Activated CD8-positive, alpha-beta memory T cell treated with anti-CD3 and anti-CD28 coated beads for 4 hours (primary cell): ENCODE data around the gene CCDC102A.
"Not testable (repeated sequence)": the region's sequence is repeated elsewhere in the genome, so short reads cannot be mapped to it uniquely, and the experiment has no call there.

Source experiments
- DNase-seq, 2 donors: peaks; one replicate each; pipeline ENCODE4 v3.0.0-alpha.2; 2020; ENCODE audit warnings: low read depth in 2 of 2

CCDC102A gene

GRCh38 chr16:57536306-57537193, at the start of gene CCDC102A:
CCDC102A (minus strand) TSS chr16:57536571; CDS start chr16:57529177, 7,394 bp downstream.
- peak in 1 of 2 donors; percentile 30 for DNase-seq

DNA sequence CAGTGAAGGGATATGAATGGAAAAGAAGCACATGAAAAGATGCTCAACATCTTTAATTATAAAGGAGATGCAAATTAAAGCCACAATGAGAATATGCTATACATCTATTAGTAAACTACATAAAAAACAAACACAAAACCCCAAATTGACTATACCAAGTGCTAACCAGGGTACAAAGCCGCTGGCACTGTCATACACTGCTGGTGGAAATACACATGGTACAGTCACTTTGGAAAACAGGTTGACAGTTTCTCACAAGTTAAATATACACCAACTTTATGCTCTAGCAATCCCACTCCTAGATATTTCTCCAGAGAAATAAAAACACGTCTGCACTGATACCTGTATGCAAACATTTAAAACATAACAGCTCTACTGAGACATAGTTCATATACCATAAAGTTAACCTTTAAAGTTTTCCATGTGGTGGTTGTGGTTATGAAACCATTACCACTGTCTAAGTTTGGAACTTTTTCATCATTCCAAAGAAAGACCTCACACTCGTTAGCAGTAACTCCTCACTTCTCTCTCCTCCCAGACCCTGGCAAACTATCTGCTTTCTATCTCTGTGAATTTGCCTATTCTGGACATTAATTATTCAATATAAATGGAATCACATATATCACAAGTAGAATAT, 48.8 kb upstream of the CCDC102A start:
- DNase-seq = no peak

DNA sequence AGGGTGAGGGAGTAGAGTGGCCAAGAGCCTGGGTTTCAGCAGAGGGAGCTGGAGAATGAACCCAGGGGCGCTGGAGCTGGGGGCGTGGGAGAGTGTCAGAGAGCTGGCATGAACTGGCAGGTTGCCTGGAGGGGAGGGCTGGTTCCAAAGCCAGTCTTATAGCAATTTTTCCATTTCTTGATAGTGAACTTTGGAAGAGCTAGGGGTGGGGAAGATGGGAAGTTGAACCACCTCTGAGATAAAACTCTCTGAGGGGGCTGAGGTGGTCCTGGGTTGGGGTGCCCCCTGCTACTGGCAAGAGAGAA, 42.9 kb upstream of the CCDC102A start:
- DNase-seq = no peak

- DNase-seq = no peak
These were observed 42.4 kb upstream of the CCDC102A start for GRCh38 chr16:57578521-57579360.

DNA sequence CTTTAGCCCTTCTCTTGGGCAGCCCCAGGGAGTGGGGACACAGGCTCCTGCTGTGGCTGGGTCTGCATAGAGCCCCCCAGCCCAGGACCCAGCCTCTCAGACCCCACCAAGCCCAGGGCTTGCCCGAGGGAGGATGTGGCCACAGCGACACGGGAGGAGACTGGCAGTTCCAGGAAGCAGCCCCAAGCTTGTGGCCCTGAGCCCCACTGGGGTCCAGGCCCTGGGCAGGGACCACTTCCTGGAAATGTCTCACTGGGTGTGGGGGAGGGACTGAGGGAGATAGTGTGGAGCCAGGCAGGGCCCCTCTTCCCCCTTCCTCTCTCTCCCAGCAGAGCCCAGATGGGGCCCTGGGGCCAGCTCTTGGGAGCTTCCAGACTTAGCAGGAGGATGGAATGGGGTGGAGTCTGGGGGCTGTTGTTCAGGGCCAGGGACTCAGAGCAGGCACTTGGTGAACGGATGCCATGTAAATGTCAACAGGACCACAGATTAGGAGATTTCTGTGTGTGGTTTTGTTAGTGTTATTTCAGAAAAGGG, 41.4 kb upstream of the CCDC102A start:
- DNase-seq = no peak

- DNase-seq = no peak
These were observed 40.8 kb upstream of the CCDC102A start for GRCh38 chr16:57577214-57577613.

DNA sequence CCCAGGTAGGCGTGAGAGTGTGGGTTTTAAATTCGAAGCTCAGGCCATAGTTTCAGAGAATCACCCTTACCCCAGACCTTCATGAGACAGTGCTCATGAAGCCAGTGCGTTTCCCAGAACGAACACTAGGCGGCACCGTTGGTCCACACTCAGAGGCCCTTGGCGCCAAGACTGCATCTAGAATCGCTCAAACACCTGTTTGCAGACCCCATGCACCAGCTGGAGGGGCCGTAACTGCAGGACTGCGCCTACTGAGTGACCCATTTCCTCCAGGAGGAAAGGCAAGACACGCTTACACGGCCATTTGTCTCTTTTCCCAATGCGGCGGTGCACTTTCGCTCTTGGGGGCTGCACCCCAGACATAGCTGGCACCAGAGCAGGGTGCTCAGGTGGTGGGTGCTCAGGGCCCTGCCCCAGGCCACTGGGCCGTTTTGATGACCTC, 40.1 kb upstream of the CCDC102A start:
- peak; percentile 61 to 63 for DNase-seq

GRCh38 chr16:57575468-57576277, 39.3 kb upstream of the CCDC102A start:
- DNase-seq = no peak

GRCh38 chr16:57574646-57575467, 38.5 kb upstream of the CCDC102A start:
- no peak for DNase-seq

DNA sequence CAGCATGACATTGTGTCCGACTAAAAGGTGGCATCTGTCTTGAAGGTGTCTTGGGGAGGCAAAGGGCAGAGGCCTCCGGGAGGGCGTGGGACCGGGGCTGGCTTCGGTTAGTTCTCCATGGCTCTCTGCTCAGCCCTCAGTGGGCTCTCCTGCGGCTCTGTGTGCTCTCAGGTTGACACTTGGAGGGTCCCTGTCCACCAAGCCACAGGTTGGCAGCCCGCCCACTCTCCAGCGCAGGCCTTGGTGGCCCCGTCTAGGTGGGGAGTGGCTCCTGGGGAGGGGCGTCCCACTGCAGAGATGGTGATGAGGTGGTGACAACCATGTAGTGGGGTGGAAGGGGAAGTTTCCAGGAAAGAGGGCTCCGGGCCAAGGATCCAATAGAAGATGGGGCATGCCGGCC, 37.7 kb upstream of the CCDC102A start:
- DNase-seq = no peak

DNA sequence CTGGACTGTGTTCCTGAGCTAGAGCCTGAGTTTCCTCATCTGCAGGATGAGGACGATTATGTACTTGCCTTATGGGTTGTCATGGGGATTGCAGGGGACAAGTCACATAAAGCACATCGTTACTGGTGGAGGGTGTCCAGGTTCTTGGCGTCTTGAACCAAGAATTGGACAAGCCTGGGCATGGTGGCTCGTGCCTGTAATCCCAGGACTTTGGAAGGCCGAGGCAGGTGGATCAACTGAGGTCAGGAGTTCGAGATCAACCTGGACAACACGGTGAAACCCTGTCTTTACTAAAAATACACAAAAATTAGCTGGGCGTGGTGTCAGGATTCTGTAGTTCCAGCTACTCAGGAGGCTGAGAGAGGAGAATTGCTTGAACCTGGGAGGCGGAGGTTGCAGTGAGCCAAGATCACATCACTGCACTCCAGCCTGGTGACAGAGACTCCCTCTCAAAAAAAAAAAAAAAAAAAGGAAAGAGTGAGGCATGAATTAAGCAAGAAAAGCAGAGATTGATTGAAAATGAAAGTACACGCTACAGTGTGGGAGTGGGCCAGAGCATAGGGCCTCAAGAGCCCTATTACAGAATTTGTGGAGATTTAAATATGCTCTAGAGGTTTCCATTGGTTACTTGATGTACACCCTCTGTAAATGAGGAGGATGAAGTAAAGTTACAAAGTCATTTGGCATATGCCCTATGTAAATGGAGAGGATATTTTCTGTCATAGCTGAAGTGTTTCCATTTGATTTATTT, 36.8 kb upstream of the CCDC102A start:
- DNase-seq = no peak

DNA sequence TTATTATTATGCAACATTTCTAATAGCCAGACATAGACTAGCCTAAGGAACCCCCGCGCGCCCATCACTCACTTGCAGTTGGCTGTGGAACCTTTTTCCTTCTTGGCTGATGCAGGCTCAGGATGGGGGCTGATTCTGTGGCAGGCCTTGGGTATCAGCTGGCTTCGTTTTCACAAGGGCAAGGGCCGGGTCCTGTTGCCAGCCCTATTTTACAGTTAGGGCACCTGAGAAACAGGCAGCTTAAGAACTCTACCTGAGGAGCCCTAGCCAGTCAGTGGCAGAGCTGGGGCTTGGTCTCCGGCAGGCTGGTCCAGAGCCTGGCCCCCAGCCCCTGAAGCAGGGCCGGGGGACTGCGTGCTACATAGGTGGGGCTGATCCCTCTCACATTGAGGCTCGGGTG, 34.7 kb upstream of the CCDC102A start:
- DNase-seq = no peak

GRCh38 chr16:57570301-57571070, 34.1 kb upstream of the CCDC102A start:
- no peak for DNase-seq

GRCh38 chr16:57569306-57569946, 33.1 kb upstream of the CCDC102A start:
- no peak for DNase-seq

DNA sequence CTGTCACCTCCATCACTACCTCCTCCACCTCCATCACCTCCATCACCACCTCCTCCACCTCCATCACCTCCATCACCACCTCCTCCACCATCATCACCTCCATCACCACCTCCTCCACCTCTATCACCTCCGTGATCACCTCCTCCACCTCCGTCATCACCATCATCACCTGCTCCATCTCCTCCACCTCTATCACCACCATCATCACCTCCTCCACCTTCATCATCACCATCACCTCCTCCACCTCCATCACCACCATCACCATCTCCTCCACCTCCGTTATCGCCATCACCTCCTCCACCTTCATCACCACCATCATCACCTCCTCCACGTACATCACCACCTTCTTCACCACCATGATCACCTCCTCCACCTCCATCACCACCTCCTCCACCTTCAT, 32.4 kb upstream of the CCDC102A start:
- not testable (repeated sequence) for DNase-seq

- DNase-seq = no peak
These were observed 31.9 kb upstream of the CCDC102A start for GRCh38 chr16:57568173-57568678.

GRCh38 chr16:57567691-57568090, 31.3 kb upstream of the CCDC102A start:
- no peak for DNase-seq

DNA sequence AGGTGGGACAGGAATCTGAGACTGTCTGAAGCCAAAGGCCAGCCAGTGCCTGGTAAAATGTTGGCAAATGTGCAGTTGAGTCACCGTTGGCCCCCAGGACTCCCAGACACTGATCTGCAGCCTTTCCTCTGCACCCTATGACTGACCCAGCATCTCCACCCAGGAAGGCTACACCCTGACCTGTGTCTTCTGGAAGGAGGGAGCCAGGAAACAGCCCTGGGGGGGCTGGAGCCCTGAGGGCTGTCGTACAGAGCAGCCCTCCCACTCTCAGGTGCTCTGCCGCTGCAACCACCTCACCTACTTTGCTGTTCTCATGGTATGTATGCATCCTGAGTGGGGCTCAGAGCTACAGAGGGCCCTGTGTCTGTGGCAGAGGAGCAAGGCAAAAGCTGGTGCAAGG, 30.1 kb upstream of the CCDC102A start:
- no peak for DNase-seq
